Measurements from ENCODE around the gene ZBTB14. TPM values are rescaled to one million over a fixed set of nuclear protein-coding genes. Genes with fewer than 3 reads are reported as not detected.

Gene ZBTB14
- total and polyA plus RNA-seq, 9 donors: 9.5 to 13.0 (median 10.6) TPM

- Histone ChIP-seq H3K4me1 (ENCODE audit: control insufficient read depth, insufficient read depth, low read length) (no peaks in the 10 kb centered on the region), H3K4me3 (ENCODE audit: low read length) (no peak overlapping the region), H3K36me3 (ENCODE audit: control insufficient read depth, insufficient read depth, low read length) (no peaks in the 10 kb centered on the region), H3K27ac (ENCODE audit: low read length) (no peak overlapping the region), H3K9me3 (replicated peaks; ENCODE audit: control insufficient read depth, low read depth, low read length) (no peaks in the 10 kb centered on the region), H3K27me3 (ENCODE audit: control insufficient read depth, insufficient read depth, low read length) (no peaks in the 10 kb centered on the region)
- no CpG with 5 or more reads among the region's 2 CpGs for WGBS (ENCODE audit: insufficient coverage)
- no peak for DNase-seq
Measured at GRCh38 chr18:5305835-5306234, 10.3 kb upstream of the ZBTB14 start.

GRCh38 chr18:5304232-5304631 lies 8.7 kb upstream of the ZBTB14 start:
- WGBS (ENCODE audit: insufficient coverage): no CpG with 5 or more reads among the region's 1 CpG
- H3K36me3 ChIP-seq (ENCODE audit: control insufficient read depth, insufficient read depth, low read length): no peaks in the 10 kb centered on the region
- no peak for DNase-seq

GRCh38 chr18:5303636-5304035 lies 8.1 kb upstream of the ZBTB14 start:
- H3K4me3 ChIP-seq (ENCODE audit: low read length): no peak overlapping the region
- DNase-seq: no peak
- H3K9me3 ChIP-seq (replicated peaks; ENCODE audit: control insufficient read depth, low read depth, low read length): no peaks in the 10 kb centered on the region
- H3K36me3 ChIP-seq (ENCODE audit: control insufficient read depth, insufficient read depth, low read length): no peaks in the 10 kb centered on the region
- H3K27ac ChIP-seq (ENCODE audit: low read length): no peak overlapping the region
- H3K27me3 ChIP-seq (ENCODE audit: control insufficient read depth, insufficient read depth, low read length): peaks cover 6% of the 10 kb centered on the region
- no peaks in the 10 kb centered on the region for H3K4me1 ChIP-seq (ENCODE audit: control insufficient read depth, insufficient read depth, low read length)
- whole genome bisulfite sequencing (ENCODE audit: insufficient coverage): no CpG with 5 or more reads among the region's 1 CpG

More at GRCh38 chr18:5304232-5304631, 8.7 kb upstream of the ZBTB14 start:
- no peaks in the 10 kb centered on the region for H3K9me3 ChIP-seq (replicated peaks; ENCODE audit: control insufficient read depth, low read depth, low read length)
- no peaks in the 10 kb centered on the region for H3K4me1 ChIP-seq (ENCODE audit: control insufficient read depth, insufficient read depth, low read length)
- H3K4me3 ChIP-seq (ENCODE audit: low read length): no peak overlapping the region
- H3K27me3 ChIP-seq (ENCODE audit: control insufficient read depth, insufficient read depth, low read length): peaks cover 6% of the 10 kb centered on the region
- no peak overlapping the region for H3K27ac ChIP-seq (ENCODE audit: low read length)

GRCh38 chr18:5302606-5303005 lies 7.1 kb upstream of the ZBTB14 start:
- 94% methylated on average over 2 of the region's 4 CpGs for WGBS (ENCODE audit: insufficient coverage)
- Histone ChIP-seq H3K36me3 (ENCODE audit: control insufficient read depth, insufficient read depth, low read length) (no peaks in the 10 kb centered on the region), H3K27ac (ENCODE audit: low read length) (no peak overlapping the region), H3K27me3 (ENCODE audit: control insufficient read depth, insufficient read depth, low read length) (peaks cover 6% of the 10 kb centered on the region), H3K4me3 (ENCODE audit: low read length) (no peak overlapping the region), H3K4me1 (ENCODE audit: control insufficient read depth, insufficient read depth, low read length) (no peaks in the 10 kb centered on the region), H3K9me3 (replicated peaks; ENCODE audit: control insufficient read depth, low read depth, low read length) (no peaks in the 10 kb centered on the region)
- DNase-seq: no peak

DNA sequence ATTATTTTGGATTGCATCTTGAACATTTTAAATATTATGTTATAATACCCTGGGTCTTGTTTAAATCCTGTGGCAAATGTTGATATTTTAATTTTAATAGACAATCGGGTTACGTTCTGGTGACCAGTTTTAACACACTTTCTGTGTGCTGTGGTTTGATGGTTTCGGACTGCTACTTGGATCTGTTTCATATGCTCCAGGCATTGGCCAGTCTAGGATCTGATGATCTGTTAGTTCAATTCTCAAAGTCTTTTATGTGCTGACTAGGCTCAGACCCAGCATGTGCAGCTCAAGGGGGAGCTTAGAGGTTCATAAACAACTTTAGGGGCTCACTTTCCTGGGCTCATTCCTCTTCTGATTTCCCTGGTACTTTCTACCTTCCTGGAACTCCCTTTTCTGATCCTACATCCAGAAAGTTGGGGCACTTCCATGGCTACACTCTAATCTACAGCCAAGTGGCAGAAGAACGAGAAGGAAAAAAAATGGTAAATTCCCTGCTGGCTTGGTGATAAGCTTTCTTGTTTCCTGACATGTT lies 5.0 kb upstream of the ZBTB14 start:
- no peak for DNase-seq
- Histone ChIP-seq H3K27me3 (ENCODE audit: control insufficient read depth, insufficient read depth, low read length) (peaks cover 6% of the 10 kb centered on the region), H3K4me1 (ENCODE audit: control insufficient read depth, insufficient read depth, low read length) (no peaks in the 10 kb centered on the region), H3K9me3 (replicated peaks; ENCODE audit: control insufficient read depth, low read depth, low read length) (no peaks in the 10 kb centered on the region), H3K36me3 (ENCODE audit: control insufficient read depth, insufficient read depth, low read length) (no peaks in the 10 kb centered on the region), H3K4me3 (ENCODE audit: low read length) (no peak overlapping the region), H3K27ac (ENCODE audit: low read length) (no peak overlapping the region)
- no CpG with 5 or more reads among the region's 4 CpGs for WGBS (ENCODE audit: insufficient coverage)

DNA sequence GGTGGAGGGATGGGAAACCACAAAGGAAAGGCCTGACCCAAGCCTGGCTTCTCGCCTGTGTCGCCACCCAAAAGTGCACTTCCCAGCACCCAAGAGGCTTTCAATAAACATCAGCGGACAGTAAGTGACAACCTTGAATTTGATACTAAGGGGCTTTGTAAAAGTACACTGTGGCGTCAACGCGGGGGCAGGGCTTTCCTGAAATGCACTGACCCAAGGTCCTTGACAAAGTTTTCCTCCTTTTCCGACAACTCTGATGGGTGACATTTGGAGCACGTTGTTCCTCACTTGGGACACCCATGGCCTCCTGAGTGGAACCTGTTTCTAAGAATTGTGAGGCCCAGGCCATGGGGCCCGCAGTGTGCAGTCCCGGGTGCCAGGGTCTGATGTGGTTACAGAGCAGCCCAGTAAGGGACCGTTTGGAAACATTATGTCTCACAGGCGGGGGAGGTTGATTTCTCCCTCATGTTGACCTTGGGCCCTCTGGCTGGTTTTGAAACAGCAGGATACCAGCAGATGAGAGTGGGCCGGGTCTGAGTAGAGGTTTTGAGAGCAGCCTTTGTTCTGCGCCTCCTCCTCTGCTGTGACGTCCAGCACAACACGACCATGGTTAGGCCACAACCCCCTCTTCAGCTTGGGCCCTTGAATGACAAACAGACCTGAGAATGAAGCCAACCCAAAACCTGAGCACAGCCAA lies 2.8 kb upstream of the ZBTB14 start:
- no peaks in the 10 kb centered on the region for H3K36me3 ChIP-seq (ENCODE audit: control insufficient read depth, insufficient read depth, low read length)
- H3K9me3 ChIP-seq (replicated peaks; ENCODE audit: control insufficient read depth, low read depth, low read length): no peaks in the 10 kb centered on the region
- peaks cover 8% of the 10 kb centered on the region for H3K4me1 ChIP-seq (ENCODE audit: control insufficient read depth, insufficient read depth, low read length)
- H3K4me3 ChIP-seq (ENCODE audit: low read length): no peak overlapping the region
- no peak overlapping the region for H3K27ac ChIP-seq (ENCODE audit: low read length)
- 87% methylated on average over 10 of the region's 16 CpGs for WGBS (ENCODE audit: insufficient coverage)
- peaks cover 6% of the 10 kb centered on the region for H3K27me3 ChIP-seq (ENCODE audit: control insufficient read depth, insufficient read depth, low read length)
- DNase-seq: no peak

DNA sequence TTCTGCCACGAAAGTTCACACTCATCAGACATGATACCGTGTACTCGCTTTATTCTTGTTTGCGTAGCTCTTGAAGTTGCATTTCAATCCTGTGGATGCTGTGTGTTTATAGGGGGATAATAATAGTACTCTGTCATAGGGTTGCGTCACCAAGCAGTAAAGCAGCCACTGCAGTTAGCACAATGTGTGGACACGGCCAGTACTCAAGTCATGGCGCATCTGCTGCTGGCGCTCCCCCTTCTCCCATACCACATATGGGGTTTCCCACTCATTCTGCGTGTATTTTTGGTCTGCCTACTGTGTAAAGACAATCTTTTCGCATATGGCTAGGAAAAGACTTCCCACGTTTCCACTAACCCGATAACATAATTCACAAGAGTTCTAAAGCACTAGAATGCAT lies 2.1 kb upstream of the ZBTB14 start:
- H3K36me3 ChIP-seq (ENCODE audit: control insufficient read depth, insufficient read depth, low read length): no peaks in the 10 kb centered on the region
- DNase-seq: no peak
- no peaks in the 10 kb centered on the region for H3K9me3 ChIP-seq (replicated peaks; ENCODE audit: control insufficient read depth, low read depth, low read length)
- 95% methylated on average over 8 of the region's 12 CpGs for WGBS (ENCODE audit: insufficient coverage)
- H3K4me3 ChIP-seq (ENCODE audit: low read length): no peak overlapping the region
- H3K4me1 ChIP-seq (ENCODE audit: control insufficient read depth, insufficient read depth, low read length): peaks cover 8% of the 10 kb centered on the region
- no peak overlapping the region for H3K27ac ChIP-seq (ENCODE audit: low read length)
- peaks cover 6% of the 10 kb centered on the region for H3K27me3 ChIP-seq (ENCODE audit: control insufficient read depth, insufficient read depth, low read length)

GRCh38 chr18:5296706-5297320 lies 1.3 kb upstream of the ZBTB14 start:
- Histone ChIP-seq H3K27me3 (ENCODE audit: control insufficient read depth, insufficient read depth, low read length) (peaks cover 6% of the 10 kb centered on the region), H3K4me3 (ENCODE audit: low read length) (peak overlapping the region; percentile 67), H3K9me3 (replicated peaks; ENCODE audit: control insufficient read depth, low read depth, low read length) (no peaks in the 10 kb centered on the region), H3K36me3 (ENCODE audit: control insufficient read depth, insufficient read depth, low read length) (peaks cover under 1% of the 10 kb centered on the region), H3K27ac (ENCODE audit: low read length) (peak overlapping the region; percentile 97), H3K4me1 (ENCODE audit: control insufficient read depth, insufficient read depth, low read length) (peaks cover 8% of the 10 kb centered on the region)
- DNase-seq: peak; percentile 96
- WGBS (ENCODE audit: insufficient coverage): under 1% methylated on average over 22 of the region's 36 CpGs

GRCh38 chr18:5295981-5296705 lies 617 bp upstream of the ZBTB14 start:
- under 1% methylated on average over 89 of the region's 95 CpGs for WGBS (ENCODE audit: insufficient coverage)
- DNase-seq: peak; percentile 99
- Histone ChIP-seq H3K9me3 (replicated peaks; ENCODE audit: control insufficient read depth, low read depth, low read length) (no peaks in the 10 kb centered on the region), H3K36me3 (ENCODE audit: control insufficient read depth, insufficient read depth, low read length) (peaks cover 8% of the 10 kb centered on the region), H3K27ac (ENCODE audit: low read length) (peak overlapping the region; percentile 97), H3K27me3 (ENCODE audit: control insufficient read depth, insufficient read depth, low read length) (peaks cover 6% of the 10 kb centered on the region), H3K4me3 (ENCODE audit: low read length) (peak overlapping the region; percentile 71), H3K4me1 (ENCODE audit: control insufficient read depth, insufficient read depth, low read length) (peaks cover 8% of the 10 kb centered on the region)

Measured in muscle of leg (tissue), 11 donors.